NCI-H1930 (cell line): ENCODE data around the gene DUOX2.
A peak's percentile ranks its signal among the peaks of the same experiment; 100 is the strongest.

Experiments used
- DNase-seq, 2 experiments: peaks; one replicate each; lab custom pipeline; 2025; lab: John Stamatoyannopoulos, UW

Gene DUOX2

GRCh38 chr15:45114076-45114750 is at the start of gene DUOX2, which contains the start of gene DUOXA2:
Gene DUOX2, minus strand, starts transcription at chr15:45114172. Its CDS starts 761 bp downstream, at chr15:45113411.
Gene DUOXA2, plus strand, starts transcription at chr15:45114326. Its CDS starts 280 bp downstream, at chr15:45114606.
- no peak for DNase-seq

DNA sequence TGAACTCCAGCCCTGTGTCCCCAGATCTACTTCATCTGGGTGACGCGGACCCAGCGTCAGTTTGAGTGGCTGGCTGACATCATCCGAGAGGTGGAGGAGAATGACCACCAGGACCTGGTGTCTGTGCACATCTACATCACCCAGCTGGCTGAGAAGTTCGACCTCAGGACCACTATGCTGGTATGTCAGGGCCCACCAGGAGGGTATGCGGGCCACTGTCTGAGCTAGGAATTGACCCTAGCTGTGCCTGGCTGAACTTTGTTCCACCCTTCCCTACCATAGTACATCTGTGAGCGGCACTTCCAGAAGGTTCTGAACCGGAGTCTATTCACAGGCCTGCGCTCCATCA is 49.5 kb upstream of the DUOX2 start:
- no peak for DNase-seq

DNA sequence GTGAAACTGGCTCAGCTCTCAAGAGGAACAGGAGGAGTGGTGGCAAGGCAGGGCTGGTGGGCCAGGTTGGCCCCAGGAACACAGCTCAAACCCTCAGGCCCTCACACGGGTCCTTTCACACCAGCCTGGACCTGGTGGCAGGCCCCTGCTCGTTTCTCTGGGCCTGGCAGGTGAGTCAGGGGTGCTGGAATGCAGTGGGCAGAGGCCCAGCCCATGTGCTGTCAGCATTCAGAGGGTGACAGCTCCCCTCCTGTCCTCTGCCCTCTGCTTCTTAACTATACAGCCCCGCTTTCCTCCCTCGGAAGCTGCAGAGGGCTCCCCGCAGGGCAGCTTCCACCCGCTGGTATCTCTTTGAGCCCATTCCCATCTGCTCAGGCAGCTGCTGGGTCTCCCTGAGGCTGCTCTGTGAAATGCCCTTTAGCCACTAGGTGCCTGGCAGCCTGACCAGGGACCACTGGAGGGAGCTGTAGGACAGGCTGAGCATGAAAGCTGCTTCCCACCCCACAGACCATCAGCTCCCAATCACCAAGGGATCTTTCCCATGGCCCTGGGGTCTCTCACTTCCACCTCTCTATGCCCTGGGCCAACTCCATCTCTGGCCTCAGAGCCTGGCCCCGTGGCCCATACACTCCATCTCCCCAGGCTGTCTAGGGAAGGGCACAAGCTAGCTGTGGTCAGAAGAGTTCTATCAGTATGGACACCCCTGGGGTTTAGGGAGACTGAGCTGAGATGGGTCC is 49.0 kb upstream of the DUOX2 start:
- peak; percentile 42 to 55 for DNase-seq

GRCh38 chr15:45161666-45162065 is 47.7 kb upstream of the DUOX2 start:
- DNase-seq: no peak

DNA sequence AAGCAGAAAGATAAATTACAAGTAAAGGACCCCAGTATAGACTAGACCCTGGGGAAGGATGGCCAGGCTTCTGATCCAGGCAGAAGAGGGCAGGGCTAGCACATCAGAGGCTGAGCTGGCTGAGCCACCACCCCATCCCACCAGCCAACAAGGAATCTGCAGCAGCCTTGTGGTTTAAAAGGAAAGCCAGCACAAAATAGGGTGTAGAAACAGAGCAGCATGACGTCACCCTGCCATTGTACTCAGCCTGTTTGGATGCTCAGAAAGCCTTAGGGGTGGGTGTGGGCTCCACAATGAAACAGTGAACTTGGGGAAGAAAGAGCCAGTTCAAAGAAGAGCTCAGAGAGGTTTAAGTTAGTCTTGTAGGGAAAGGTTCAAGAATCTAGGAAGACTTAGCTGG is 44.0 kb upstream of the DUOX2 start:
- DNase-seq: no peak

- no peak for DNase-seq
Observed at GRCh38 chr15:45156744-45157455, 42.9 kb upstream of the DUOX2 start.

- DNase-seq: no peak
Observed at GRCh38 chr15:45155739-45156138, 41.8 kb upstream of the DUOX2 start.

GRCh38 chr15:45151998-45152828 is 38.2 kb upstream of the DUOX2 start:
- DNase-seq: no peak

- DNase-seq: no peak
Observed at GRCh38 chr15:45150997-45151396, 37.0 kb upstream of the DUOX2 start.

DNA sequence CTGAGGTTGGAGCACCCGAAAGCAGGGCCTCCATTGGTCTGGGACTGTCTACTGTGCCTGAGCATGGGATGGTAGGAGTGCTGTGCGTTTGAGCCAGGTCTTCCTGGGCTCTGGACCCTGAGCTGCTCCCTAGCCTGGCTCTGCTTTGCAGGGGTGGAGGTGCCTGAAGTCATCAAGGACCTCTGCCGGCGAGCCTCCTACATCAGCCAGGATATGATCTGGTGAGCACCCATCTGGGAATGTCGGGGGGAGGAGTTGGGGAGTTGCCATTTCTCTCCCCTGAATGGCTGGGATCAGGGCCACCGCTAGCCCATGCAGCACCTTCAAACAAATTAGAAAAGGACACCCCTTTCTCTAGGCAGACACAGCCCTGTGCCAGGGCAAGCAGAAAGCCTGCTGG is 36.5 kb upstream of the DUOX2 start:
- DNase-seq: no peak

DNA sequence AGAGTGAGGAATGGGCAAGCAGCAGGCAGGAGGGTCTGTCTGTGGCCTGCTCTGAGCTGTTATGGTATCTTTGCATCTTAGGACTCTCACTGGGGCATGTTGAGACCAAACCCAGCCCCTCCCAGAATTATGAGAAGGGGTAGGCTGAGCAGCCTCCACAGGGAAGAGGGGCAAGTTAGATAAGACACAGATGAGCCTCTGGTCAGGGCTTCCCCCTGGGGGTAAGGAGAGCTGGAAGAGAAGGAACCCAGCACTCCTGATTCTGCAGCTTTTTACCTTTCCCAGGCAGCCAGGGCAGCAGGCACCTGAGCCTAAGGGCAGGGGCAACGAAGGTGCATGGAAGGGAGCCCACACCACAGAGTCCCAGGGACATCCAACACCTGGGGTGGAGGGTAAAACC is 35.1 kb upstream of the DUOX2 start:
- no peak for DNase-seq

- DNase-seq: no peak
Observed at GRCh38 chr15:45148076-45149059, 34.4 kb upstream of the DUOX2 start.

DNA sequence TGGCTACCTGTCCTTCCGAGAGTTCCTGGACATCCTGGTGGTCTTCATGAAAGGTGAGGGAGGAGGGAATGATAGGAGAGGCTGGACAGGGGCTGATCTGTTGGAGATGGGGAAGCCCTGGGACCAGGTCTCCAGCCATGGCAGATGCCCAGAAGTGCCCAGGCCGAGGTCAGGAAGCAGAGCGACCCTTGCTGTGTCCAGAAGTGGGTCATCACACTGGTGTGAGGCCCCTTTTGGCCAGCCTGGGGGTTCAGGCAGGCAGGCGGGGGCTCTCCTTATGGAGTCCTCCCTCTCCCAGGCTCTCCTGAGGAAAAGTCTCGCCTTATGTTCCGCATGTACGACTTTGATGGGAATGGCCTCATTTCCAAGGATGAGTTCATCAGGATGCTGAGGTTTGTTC is 33.6 kb upstream of the DUOX2 start:
- DNase-seq: no peak

- no peak for DNase-seq
Observed at GRCh38 chr15:45146405-45146804, 32.4 kb upstream of the DUOX2 start.

DNA sequence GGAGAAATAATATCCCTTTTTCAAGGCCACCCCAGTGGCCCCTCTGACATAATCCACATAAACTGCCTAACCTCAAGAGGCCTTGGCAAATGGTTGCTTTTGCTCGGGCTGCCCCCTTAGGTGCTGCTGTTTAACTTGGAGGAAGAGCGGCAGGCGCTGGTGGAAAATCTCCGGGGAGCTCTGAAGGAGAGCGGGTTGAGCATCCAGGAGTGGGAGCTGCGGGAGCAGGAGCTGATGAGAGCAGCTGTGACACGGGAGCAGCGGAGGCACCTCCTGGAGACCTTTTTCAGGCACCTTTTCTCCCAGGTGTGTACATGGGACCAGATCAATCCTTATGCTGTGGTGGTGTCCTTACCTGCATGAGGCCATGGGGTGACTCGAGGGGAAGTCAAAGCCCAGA is 30.8 kb upstream of the DUOX2 start:
- DNase-seq: no peak

GRCh38 chr15:45143946-45144345 is 30.0 kb upstream of the DUOX2 start:
- no peak for DNase-seq

DNA sequence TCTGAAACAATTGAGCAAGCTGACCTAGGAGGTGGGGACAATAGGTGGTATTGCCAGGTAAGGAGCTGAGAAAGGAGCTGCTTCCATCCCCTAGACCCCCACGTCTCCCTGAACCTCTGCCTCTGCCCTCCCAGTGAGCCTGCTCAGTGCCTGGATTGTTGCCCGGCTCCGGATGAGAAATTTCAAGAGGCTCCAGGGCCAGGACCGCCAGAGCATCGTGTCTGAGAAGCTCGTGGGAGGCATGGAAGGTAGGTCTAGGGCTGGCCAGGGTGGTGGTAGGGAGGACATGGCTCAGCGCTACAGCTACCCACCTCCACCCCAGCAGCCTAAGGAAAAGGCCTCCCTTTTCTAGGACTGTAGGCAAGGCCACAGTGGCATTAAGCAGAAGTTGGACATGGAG is 29.1 kb upstream of the DUOX2 start:
- no peak for DNase-seq

- no peak for DNase-seq
Observed at GRCh38 chr15:45141386-45141785, 27.4 kb upstream of the DUOX2 start.

DNA sequence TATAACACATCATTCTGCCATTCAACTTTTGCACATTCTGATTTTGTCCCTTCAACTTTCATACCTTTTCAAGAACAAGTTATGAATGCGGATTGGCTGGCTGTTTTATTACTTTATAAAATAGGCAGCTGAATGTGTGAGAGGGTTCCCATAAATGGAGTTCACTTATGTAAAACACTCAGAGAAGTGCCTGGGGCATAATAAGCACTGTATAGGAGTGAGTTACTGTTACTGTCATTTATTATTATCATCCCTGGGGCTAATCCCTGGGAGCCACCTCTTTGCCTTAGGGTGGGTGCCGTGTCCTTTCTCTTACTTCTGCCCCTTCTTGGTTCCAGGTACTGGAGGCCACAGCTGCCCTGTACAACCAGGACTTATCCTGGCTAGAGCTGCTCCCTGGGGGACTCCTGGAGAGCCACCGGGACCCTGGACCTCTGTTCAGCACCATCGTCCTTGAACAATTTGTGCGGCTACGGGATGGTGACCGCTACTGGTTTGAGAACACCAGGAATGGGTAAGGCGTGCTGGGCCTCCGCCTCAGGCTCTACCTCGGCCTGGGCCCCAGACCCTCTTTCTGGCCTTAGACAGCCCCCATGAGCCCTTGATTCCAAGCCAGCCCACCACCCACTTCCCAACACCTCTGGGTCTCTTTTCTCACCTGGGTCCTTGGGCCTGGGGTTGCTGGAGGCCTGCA is 26.7 kb upstream of the DUOX2 start:
- no peak for DNase-seq

GRCh38 chr15:45139770-45140169 is 25.8 kb upstream of the DUOX2 start:
- no peak for DNase-seq
